ENCODE results near the gene ZNF878. TPM values are rescaled to one million over a fixed set of nuclear protein-coding genes. Genes with fewer than 3 reads are reported as not detected.

The ZNF878 gene
- total RNA-seq, 1 experiment from 2014 or later = 0.46 TPM

GRCh38 chr19:12035220-12036172 lies 17.3 kb downstream of the ZNF878 start, which contains the start of gene ZNF433:
TSS of gene ZNF433 (minus strand) at chr19:12035679. CDS start at chr19:12035539, 140 bp downstream.
- DNase-seq (ENCODE audit: low read depth) = peak; percentile 85

GRCh38 chr19:12034620-12035019 lies 18.1 kb downstream of the ZNF878 start:
- no peak for DNase-seq (ENCODE audit: low read depth)

- no peak for DNase-seq (ENCODE audit: low read depth)
Observed at GRCh38 chr19:12034198-12034597, 18.6 kb downstream of the ZNF878 start.

GRCh38 chr19:12015753-12016116 lies 37.0 kb downstream of the ZNF878 start:
- peak; percentile 7 for DNase-seq (ENCODE audit: low read depth)

- peak; percentile 5 for DNase-seq (ENCODE audit: low read depth)
Observed at GRCh38 chr19:12015015-12015752, 37.6 kb downstream of the ZNF878 start.

GRCh38 chr19:12000152-12000981 lies 52.4 kb downstream of the ZNF878 start:
- no peak for DNase-seq (ENCODE audit: low read depth)

- peak; percentile 58 for DNase-seq (ENCODE audit: low read depth)
Observed at GRCh38 chr19:11995174-11995573, 57.6 kb downstream of the ZNF878 start.

Other genes starting within 250 kb of the ZNF878 start
- 7.0 and 8.2 TPM in 2 replicates for gene ZNF440, start 238.7 kb downstream of the ZNF878 start, total RNA-seq (2014; rRNA removed)
- 0.11 and 0.26 TPM in 2 replicates for gene ZNF439, start 204.2 kb downstream of the ZNF878 start, total RNA-seq (2014; rRNA removed)
- gene ZNF69, start 165.2 kb downstream of the ZNF878 start, total RNA-seq (2014; rRNA removed) = 6.2 and 8.8 TPM in 2 replicates
- gene ZNF700, start 127.9 kb downstream of the ZNF878 start, total RNA-seq (2014; rRNA removed) = 8.7 and 9.5 TPM in 2 replicates
- 0.69 and 1.7 TPM in 2 replicates for gene ZNF763, start 87.9 kb downstream of the ZNF878 start, total RNA-seq (2014; rRNA removed)
- 4.1 and 5.7 TPM in 2 replicates for gene ZNF433, start 17.3 kb downstream of the ZNF878 start, total RNA-seq (2014; rRNA removed)
- gene ZNF844, start 11.8 kb upstream of the ZNF878 start, total RNA-seq (2014; rRNA removed) = 2.5 and 2.8 TPM in 2 replicates
- 5.8 and 6.0 TPM in 2 replicates for gene ZNF20, start 87.4 kb upstream of the ZNF878 start, total RNA-seq (2014; rRNA removed)
- 8.6 and 10.6 TPM in 2 replicates for gene ZNF625, start 103.8 kb upstream of the ZNF878 start, total RNA-seq (2014; rRNA removed)
- gene ZNF136, start 110.1 kb upstream of the ZNF878 start, total RNA-seq (2014; rRNA removed) = 6.8 and 7.1 TPM in 2 replicates
- 4.3 and 6.2 TPM in 2 replicates for gene ZNF44, start 241.9 kb upstream of the ZNF878 start, total RNA-seq (2014; rRNA removed)